Kidney (tissue), 14 donors: ENCODE measurements around the gene TRIM27. TPM values are rescaled to one million over a fixed set of nuclear protein-coding genes. Genes with fewer than 3 reads are reported as not detected.
A peak's percentile ranks its signal among the peaks of the same experiment; 100 is the strongest.

Experiments used
- DNase-seq, 5 donors: peaks; one replicate each; pipeline ENCODE4 v3.0.0-alpha.2; 2013 to 2020
- FAIRE-seq: peaks from 2 replicates; lab custom pipeline; 2012; peaks lifted over from hg19 to GRCh38; lab: Jason Lieb, UNC
- H3K27ac ChIP-seq, 2 donors: one replicate each; pipeline ENCODE4 v1.7.0; 2013; ENCODE audit warnings: low read depth in 2 of 2, low read length in 2 of 2, inconsistent platforms in 1 of 2
- H3K27me3 ChIP-seq: one replicate; pipeline ENCODE4 v1.7.1; 2013; ENCODE audit warnings: low read length, inconsistent platforms; ENCODE audit not compliant: control insufficient read depth, insufficient read depth
- H3K36me3 ChIP-seq, 3 donors: one replicate each; pipeline versions ENCODE4 v1.7.0 to v1.7.1; 2013; ENCODE audit warnings: low read length in 3 of 3, control low read depth in 1 of 3, inconsistent platforms in 1 of 3; ENCODE audit not compliant: insufficient read depth in 3 of 3, control insufficient read depth in 2 of 3
- H3K4me1 ChIP-seq, 3 donors: one replicate each; pipeline versions ENCODE4 v1.7.0 to v1.7.1; 2013; ENCODE audit warnings: low read length in 3 of 3, inconsistent platforms in 1 of 3, low read depth in 1 of 3; ENCODE audit not compliant: control insufficient read depth in 2 of 3, insufficient read depth in 2 of 3
- H3K4me3 ChIP-seq, 3 donors: one replicate each; pipeline versions ENCODE4 v1.7.0 to v1.8.1; 2013; ENCODE audit warnings: low read length in 3 of 3, control low read depth in 1 of 3, inconsistent platforms in 1 of 3
- H3K9ac ChIP-seq, 3 donors: one replicate each; pipeline versions ENCODE4 v1.7.0 to v1.7.1; 2013; ENCODE audit warnings: low read length in 3 of 3, control low read depth in 1 of 3, inconsistent platforms in 1 of 3
- H3K9me3 ChIP-seq, 3 donors: one replicate each; pipeline versions ENCODE4 v1.7.0 to v1.7.1; 2013; ENCODE audit warnings: low read length in 3 of 3, control low read depth in 1 of 3, inconsistent platforms in 1 of 3; ENCODE audit not compliant: control insufficient read depth in 2 of 3, insufficient read depth in 1 of 3
- intact Hi-C: fragments of 100-400 bp; cut with DNase I; formaldehyde crosslinking; loops from one replicate; pipeline ENCODE4 v1.11.1; 2022
- polyA plus RNA-seq: library from polyadenylated mRNA; stranded (reverse); fragments of 350-450 nt; fragmentation: Illumina TruSeq; extraction: RNeasy Lipid Tissue Mini Kit (QIAGEN cat#74804); gene quantifications from one replicate; pipeline ENCODE4 v1.2.3, GENCODE V29; 2014; ENCODE audit warnings: low read depth, low replicate concordance; ENCODE audit not compliant: insufficient read depth
- total RNA-seq: library from RNA; stranded (reverse); fragmentation: NEBNext Ultra II Directional; extraction: Animal tissue kit (Norgen Biotek cat#: 25700); gene quantifications from one replicate; pipeline ENCODE4 v1.2.1, GENCODE V29; 2021
- TF ChIP-seq, protein P1 (sequence below): IDR thresholded peaks from 3 replicates; pipeline ENCODE4 v1.5.1; 2012; ENCODE audit warnings: mild to moderate bottlenecking, moderate library complexity, borderline replicate concordance; ENCODE audit not compliant: insufficient read depth; ENCODE audit errors: extremely low read depth
- donor health status: control.
- donor health status: control.
- donor health status: control.
- donor health status: control.
- donor health status: control.
- donor health status: DM: yes; HTN: yes; CAD: no.
- donor health status: Normal renal cell carcinoma (clear cell type).

The TRIM27 gene
- total and polyA plus RNA-seq, 2 donors from 2014 or later: 33.9 to 47.7 TPM

DNA sequence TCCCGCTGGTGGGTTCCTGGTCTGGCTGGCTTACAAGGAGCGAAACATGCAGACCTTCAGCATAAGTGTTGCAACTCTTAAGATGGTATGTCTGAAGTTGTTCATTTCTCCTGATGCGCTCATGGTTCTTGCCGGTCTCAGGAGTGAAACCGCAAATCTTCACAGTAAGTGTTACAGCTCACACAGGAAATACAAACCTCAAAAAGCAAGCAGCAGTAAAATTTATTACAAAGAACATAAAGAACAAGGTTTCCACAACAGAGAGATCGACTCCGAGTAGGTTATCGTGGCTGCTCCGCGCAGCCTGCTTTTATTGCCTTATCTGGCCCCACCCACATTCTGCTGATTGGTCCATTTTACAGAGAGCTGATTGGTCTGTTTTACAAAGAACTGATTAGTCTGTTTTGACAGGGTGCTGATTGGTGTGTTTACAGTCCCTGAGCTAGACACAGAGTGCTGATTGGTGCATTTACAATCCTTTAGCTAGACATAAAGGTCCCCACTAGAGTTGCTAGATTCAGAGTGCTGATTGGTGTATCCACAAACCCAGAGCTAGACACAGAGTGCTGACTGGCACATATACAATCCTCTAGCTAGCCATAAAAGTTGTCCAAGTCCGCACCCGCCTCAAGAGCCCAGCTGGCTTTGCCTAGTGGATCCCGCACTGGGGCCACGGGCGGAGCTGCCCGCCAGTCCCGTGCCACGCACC is 39.2 kb downstream of the TRIM27 start:
- peak overlapping the region in 1 of 3 donors; percentile 27 for H3K4me3 ChIP-seq
- H3K27ac ChIP-seq: no peak overlapping the region
- H3K4me1 ChIP-seq: no peaks in the 10 kb centered on the region
- DNase-seq (peak in 2 of 5 donors; percentile 44 to 60), FAIRE-seq (no peak)
- intact Hi-C loops: no loop called here
- no peaks in the 10 kb centered on the region for H3K36me3 ChIP-seq
- no peaks in the 10 kb centered on the region for H3K9me3 ChIP-seq
- no peaks in the 10 kb centered on the region for H3K27me3 ChIP-seq
- no peak overlapping the region for H3K9ac ChIP-seq
- TF ChIP-seq, protein P1, sequence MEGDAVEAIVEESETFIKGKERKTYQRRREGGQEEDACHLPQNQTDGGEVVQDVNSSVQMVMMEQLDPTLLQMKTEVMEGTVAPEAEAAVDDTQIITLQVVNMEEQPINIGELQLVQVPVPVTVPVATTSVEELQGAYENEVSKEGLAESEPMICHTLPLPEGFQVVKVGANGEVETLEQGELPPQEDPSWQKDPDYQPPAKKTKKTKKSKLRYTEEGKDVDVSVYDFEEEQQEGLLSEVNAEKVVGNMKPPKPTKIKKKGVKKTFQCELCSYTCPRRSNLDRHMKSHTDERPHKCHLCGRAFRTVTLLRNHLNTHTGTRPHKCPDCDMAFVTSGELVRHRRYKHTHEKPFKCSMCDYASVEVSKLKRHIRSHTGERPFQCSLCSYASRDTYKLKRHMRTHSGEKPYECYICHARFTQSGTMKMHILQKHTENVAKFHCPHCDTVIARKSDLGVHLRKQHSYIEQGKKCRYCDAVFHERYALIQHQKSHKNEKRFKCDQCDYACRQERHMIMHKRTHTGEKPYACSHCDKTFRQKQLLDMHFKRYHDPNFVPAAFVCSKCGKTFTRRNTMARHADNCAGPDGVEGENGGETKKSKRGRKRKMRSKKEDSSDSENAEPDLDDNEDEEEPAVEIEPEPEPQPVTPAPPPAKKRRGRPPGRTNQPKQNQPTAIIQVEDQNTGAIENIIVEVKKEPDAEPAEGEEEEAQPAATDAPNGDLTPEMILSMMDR: no peak

DNA sequence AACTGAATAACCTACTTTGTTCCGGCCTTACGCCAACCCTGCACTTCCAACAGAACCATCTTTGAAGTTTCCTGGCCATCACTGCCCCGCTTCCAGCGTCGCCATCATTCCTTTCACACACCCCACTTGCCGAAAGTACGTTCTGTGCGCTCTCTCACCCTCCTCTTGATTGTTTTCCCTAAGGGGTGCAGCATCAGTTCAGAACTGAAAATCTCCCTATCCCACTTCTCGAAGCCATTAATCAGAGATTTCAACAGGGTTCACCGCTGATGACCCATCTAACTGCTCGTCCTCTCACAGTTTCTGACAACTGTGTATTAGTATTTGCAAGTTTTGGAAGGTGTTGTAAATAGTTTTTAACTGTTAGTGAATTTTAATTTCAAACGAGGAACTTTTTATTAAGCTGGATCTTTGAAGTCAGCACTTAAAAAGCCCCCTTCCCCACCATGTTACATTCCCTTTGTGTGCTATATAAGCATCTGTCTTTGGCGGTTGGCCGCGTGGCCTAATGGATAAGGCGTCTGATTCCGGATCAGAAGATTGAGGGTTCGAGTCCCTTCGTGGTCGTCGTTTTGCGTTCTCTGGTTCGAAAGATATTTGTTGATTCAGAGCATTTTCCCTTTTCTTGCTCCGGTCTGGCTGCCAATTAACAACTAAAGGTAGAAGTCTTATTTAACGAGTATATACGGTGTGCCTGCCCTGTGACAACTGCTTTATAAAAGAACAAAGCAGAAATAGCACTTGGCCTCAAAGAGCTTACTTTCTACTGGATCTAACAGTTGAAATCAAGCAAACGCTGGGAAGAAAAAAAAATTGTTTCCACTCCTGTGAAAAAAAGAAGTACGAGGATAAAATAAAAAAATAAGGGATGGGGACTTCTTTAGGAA is 42.6 kb downstream of the TRIM27 start:
- intact Hi-C loops: no loop called here
- FAIRE-seq: peak; percentile 37

DNA sequence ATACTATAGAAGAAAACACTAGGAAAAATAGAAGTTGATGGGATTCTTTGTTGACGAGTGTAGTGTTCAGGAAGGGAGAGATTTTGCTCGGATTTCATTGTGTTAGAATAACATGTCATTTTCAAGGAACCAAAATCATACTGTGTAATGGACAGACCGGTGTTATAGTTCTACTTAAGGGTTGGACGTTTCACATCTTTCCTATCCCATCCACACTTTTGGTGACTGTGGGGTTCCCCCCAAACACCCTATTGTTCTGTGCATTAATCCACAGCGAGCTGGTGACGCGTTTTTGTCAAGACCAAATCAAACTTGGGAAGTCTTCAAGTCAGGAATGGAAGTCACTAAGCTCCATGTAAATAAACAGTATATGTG is 43.3 kb downstream of the TRIM27 start:
- TF ChIP-seq, protein P1: no peak
- Histone ChIP-seq H3K4me3 (peak overlapping the region; percentile 79 to 98 (median 80)), H3K27ac (no peak overlapping the region), H3K9me3 (no peaks in the 10 kb centered on the region), H3K36me3 (no peaks in the 10 kb centered on the region), H3K27me3 (no peaks in the 10 kb centered on the region), H3K4me1 (no peaks in the 10 kb centered on the region), H3K9ac (peak overlapping the region in 1 of 3 donors; percentile 99)
- intact Hi-C loops: no loop called here
- FAIRE-seq (no peak), DNase-seq (no peak)

More for the DNA sequence above, 42.6 kb downstream of the TRIM27 start:
- DNase-seq: peak; percentile 84 to 94 (median 91)
- Histone ChIP-seq H3K27ac (no peak overlapping the region), H3K36me3 (no peaks in the 10 kb centered on the region), H3K4me3 (peak overlapping the region; percentile 79 to 98 (median 80)), H3K9me3 (no peaks in the 10 kb centered on the region), H3K27me3 (no peaks in the 10 kb centered on the region), H3K9ac (peak overlapping the region in 2 of 3 donors; percentile 47 to 99), H3K4me1 (no peaks in the 10 kb centered on the region)
- TF ChIP-seq, protein P1: no peak
